ENCODE results near the gene SDE2.

The SDE2 gene

DNA sequence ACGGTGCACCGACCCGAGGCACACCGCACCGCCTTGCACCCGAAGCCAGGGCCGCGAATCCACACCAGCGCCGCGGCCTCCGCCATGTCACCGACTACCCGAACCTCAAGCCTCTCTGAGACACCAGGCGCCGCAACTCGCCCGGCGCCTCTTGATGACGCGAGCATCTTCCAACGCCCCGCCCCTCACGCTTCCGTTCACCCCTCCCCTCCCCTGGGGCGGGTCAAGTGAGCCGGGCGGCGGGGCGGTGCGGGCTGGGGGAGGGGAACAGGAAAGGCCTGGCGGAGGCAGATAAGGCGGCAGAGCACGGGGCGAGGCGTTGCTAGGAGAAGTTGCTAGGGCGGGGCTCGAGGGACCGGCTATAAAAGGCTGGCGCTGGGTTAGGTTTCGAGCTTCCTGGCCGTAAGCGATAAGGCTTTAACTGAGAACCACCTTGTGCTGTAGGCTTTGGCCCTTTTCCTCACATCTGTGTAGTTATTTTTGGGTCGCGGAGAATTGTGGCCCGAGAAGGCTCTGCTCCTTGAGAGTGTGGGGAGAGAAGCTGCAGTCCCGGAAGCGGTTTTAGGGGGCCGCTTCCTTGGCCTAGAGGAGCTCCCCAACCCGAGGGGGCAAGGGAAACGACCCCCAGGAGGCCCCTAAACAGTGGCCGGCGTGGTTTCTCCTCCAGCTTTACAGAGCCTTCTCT is at the start of gene SDE2:
Gene SDE2, minus strand, starts transcription at position 117 of the 685 bp plus-strand sequence. Its CDS starts 31 bp downstream, at position 86.
- TF ChIP-seq, protein P1, sequence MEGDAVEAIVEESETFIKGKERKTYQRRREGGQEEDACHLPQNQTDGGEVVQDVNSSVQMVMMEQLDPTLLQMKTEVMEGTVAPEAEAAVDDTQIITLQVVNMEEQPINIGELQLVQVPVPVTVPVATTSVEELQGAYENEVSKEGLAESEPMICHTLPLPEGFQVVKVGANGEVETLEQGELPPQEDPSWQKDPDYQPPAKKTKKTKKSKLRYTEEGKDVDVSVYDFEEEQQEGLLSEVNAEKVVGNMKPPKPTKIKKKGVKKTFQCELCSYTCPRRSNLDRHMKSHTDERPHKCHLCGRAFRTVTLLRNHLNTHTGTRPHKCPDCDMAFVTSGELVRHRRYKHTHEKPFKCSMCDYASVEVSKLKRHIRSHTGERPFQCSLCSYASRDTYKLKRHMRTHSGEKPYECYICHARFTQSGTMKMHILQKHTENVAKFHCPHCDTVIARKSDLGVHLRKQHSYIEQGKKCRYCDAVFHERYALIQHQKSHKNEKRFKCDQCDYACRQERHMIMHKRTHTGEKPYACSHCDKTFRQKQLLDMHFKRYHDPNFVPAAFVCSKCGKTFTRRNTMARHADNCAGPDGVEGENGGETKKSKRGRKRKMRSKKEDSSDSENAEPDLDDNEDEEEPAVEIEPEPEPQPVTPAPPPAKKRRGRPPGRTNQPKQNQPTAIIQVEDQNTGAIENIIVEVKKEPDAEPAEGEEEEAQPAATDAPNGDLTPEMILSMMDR (IDR thresholded peaks at IDR 0.05; ENCODE audit: unreplicated experiment in 3 of 3): no peak
- Mint-ChIP-seq H3K27ac (peak within 1 kb of the TSS; percentile 93 to 99 (median 97)), H3K27me3 (ENCODE audit: low read depth) (no peaks in the 10 kb centered on the region), H3K4me1 (peaks cover 30% of the 10 kb centered on the region), H3K4me3 (peak within 1 kb of the TSS; percentile 100), H3K9me3 (no peaks in the 10 kb centered on the region), H3K36me3 (ENCODE audit: low read depth) (peaks cover 5% of the 10 kb centered on the region)

DNA sequence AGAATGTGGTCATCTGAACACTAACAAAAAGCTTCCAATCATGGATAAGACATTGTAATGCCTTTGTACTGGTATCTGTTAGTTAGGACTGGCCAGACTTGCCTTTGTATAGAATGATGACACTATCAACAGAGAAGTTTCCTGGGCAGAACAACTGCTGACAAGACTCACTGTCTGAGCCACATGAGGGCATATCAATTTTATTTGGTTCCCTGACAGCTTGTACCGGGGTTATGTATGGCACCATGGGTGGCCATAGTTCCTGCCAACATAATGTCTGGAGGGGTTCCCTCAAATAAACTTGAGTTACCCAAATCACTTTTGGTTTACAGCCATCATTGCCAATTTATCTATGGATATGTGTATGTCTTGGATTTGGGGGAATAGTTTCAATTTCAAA is 49.7 kb upstream of the SDE2 start:
- H3K27me3 Mint-ChIP-seq (ENCODE audit: low read depth): peaks cover 4% of the 10 kb centered on the region
- peaks cover 5% of the 10 kb centered on the region for H3K36me3 Mint-ChIP-seq (ENCODE audit: low read depth)
- TF ChIP-seq, protein P1 (IDR thresholded peaks at IDR 0.05; ENCODE audit: unreplicated experiment in 3 of 3): no peak
- H3K4me3 Mint-ChIP-seq: no peak overlapping the region
- H3K9me3 Mint-ChIP-seq: no peaks in the 10 kb centered on the region
- no peaks in the 10 kb centered on the region for H3K4me1 Mint-ChIP-seq
- H3K27ac Mint-ChIP-seq: no peak overlapping the region

DNA sequence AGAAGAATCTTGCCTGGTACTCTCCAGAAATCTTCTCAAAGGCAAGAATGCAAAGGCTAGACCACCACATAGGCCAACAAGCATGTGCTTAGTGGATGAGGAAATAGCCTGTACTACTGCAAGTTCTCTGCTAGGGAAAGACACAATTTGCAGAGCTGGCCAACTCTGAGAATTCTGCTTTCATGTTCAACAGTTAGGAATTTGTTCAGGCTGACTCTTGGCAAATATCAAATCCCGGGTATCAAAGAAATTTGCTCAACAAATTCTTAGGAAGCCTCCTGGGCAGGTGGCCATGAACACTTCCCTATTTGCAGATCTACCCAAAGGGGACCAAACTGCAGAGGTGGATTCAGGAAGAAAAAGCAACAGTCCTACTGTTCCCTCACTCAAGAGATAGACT is 48.4 kb upstream of the SDE2 start:
- Mint-ChIP-seq H3K4me1 (no peaks in the 10 kb centered on the region), H3K27ac (no peak overlapping the region), H3K27me3 (ENCODE audit: low read depth) (peaks cover 4% of the 10 kb centered on the region), H3K9me3 (no peaks in the 10 kb centered on the region), H3K36me3 (ENCODE audit: low read depth) (peaks cover 5% of the 10 kb centered on the region), H3K4me3 (no peak overlapping the region)
- TF ChIP-seq, protein P1 (IDR thresholded peaks at IDR 0.05; ENCODE audit: unreplicated experiment in 3 of 3): no peak

DNA sequence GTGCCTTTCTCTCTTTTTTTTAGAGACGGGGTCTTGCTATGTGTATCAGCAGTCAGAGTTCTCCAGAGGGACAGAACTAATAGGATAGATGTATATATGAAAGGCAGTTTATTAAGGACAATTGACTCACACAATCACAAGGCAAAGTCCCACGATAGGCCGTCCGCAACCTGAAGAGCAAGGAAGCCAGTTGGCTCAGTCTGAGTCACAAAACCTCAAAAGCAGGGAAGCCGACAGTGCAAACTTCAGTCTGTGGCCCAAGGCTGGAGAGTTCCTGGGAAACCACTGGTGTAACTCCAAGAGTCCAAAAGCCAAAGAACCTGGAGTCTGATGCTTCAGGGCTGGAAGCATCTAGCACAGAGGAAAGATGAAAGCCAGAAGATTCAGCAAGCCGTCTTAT is 47.1 kb upstream of the SDE2 start:
- Mint-ChIP-seq H3K4me1 (no peaks in the 10 kb centered on the region), H3K27ac (no peak overlapping the region), H3K36me3 (ENCODE audit: low read depth) (peaks cover 5% of the 10 kb centered on the region), H3K4me3 (no peak overlapping the region), H3K9me3 (no peaks in the 10 kb centered on the region), H3K27me3 (ENCODE audit: low read depth) (peaks cover 4% of the 10 kb centered on the region)
- TF ChIP-seq, protein P1 (IDR thresholded peaks at IDR 0.05; ENCODE audit: unreplicated experiment in 3 of 3): no peak

DNA sequence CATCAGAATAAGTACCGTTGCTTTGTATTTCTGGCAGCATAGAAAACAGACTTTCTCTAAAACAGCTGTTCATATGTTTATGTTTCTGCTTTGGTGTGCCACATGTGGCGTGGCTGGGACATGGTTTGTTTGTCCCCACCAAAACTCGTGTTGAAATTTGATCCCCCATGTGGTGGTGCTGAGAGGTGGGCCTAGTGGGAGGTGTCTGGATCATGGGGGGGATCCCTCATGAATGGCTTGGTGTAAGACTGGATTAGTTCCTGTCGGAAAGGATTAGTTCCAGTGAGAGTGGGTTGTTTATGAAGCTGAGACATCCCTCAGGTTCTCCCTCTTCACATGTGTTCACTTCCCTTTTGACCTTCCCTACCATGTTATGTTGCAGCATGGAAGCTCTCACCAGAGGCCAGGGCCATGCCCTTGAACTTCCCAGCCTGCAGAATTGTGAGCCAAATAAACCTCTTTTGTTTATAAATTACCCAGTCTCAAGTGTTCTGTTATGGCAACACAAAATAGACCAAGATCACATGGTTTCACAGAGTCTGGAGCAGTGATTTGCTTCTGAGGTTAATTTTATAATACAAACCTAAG is 45.5 kb upstream of the SDE2 start:
- Mint-ChIP-seq H3K27me3 (ENCODE audit: low read depth) (peaks cover 4% of the 10 kb centered on the region), H3K4me1 (no peaks in the 10 kb centered on the region), H3K36me3 (ENCODE audit: low read depth) (peaks cover 5% of the 10 kb centered on the region), H3K4me3 (no peak overlapping the region), H3K27ac (no peak overlapping the region), H3K9me3 (no peaks in the 10 kb centered on the region)
- TF ChIP-seq, protein P1 (IDR thresholded peaks at IDR 0.05; ENCODE audit: unreplicated experiment in 3 of 3): no peak

DNA sequence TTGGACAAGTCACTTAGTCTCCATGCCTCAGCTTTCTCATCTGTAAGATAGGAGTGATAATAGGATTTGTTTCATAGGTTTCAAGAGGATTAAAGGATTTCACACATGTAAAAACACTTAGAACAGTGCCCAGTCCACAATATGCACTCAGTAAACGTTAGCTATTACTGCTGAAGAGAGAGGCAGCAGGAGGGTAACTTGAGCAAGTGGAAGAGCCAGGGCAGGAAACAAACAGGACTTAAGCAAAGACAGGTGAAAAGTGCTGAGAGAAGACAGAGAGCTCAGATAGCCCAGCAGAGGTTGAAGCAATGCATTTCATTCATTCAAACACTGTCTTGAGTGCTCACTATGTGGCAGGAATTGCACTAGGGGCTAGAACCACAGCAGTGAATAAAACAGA is 42.3 kb upstream of the SDE2 start:
- Mint-ChIP-seq H3K27me3 (ENCODE audit: low read depth) (no peaks in the 10 kb centered on the region), H3K4me3 (no peak overlapping the region), H3K9me3 (no peaks in the 10 kb centered on the region), H3K27ac (no peak overlapping the region), H3K36me3 (ENCODE audit: low read depth) (peaks cover 5% of the 10 kb centered on the region), H3K4me1 (no peaks in the 10 kb centered on the region)
- TF ChIP-seq, protein P1 (IDR thresholded peaks at IDR 0.05; ENCODE audit: unreplicated experiment in 3 of 3): no peak
